H1 (cell line): ENCODE measurements around the gene OTC. TPM values are rescaled to one million over a fixed set of nuclear protein-coding genes. Genes with fewer than 3 reads are reported as not detected.

Experiments used
- CTCF ChIA-PET: fragments of 300-600 bp; sonication (Branson Sonifier 250); formaldehyde crosslinking; loops from one replicate; lab custom pipeline; 2021; ENCODE audit not compliant: partially characterized antibody; lab: Charles Lee
- POLR2A ChIA-PET: fragments of 300-600 bp; sonication (Branson Sonifier 250); formaldehyde crosslinking; loops from one replicate; lab custom pipeline; 2021; ENCODE audit warnings: inconsistent platforms; ENCODE audit not compliant: partially characterized antibody; lab: Charles Lee
- DNase-seq, 2 experiments: peaks; one replicate each; pipeline versions ENCODE4 v3.0.0 to v3.0.0-alpha.2; 2010 to 2022; ENCODE audit warnings: low spot score in 2 of 2, low read depth in 1 of 2, mixed read lengths in 1 of 2
- FAIRE-seq: peaks from 2 replicates; lab custom pipeline; 2011; peaks lifted over from hg19 to GRCh38; lab: Jason Lieb, UNC
- H2AFZ ChIP-seq: 2 replicates; pipeline ENCODE4 v1.8.1; 2012; ENCODE audit warnings: low read length, inconsistent platforms
- H2AK5ac ChIP-seq: 2 replicates; pipeline ENCODE4 v1.6.1; 2013; ENCODE audit warnings: low read depth, low read length
- H2BK120ac ChIP-seq: replicated peaks from 2 replicates; pipeline ENCODE3; 2013; ENCODE audit warnings: low read depth, low read length, inconsistent platforms
- H2BK12ac ChIP-seq: 2 replicates; pipeline ENCODE4 v1.6.1; 2013; ENCODE audit warnings: low read depth, low read length
- H2BK15ac ChIP-seq: 2 replicates; pipeline ENCODE4 v1.6.1; 2013; ENCODE audit warnings: low read length
- H2BK20ac ChIP-seq: 2 replicates; pipeline ENCODE4 v1.6.1; 2013; ENCODE audit warnings: low read length
- H2BK5ac ChIP-seq: 2 replicates; pipeline ENCODE4 v1.6.1; 2013; ENCODE audit warnings: low read depth, low read length
- H3K14ac ChIP-seq: 2 replicates; pipeline ENCODE4 v1.6.1; 2013; ENCODE audit warnings: inconsistent platforms; ENCODE audit not compliant: insufficient read length
- H3K18ac ChIP-seq: 2 replicates; pipeline ENCODE4 v1.6.1; 2013; ENCODE audit warnings: low read length; ENCODE audit errors: extremely low read depth
- H3K23ac ChIP-seq: 2 replicates; pipeline ENCODE4 v1.6.1; 2013; ENCODE audit warnings: inconsistent platforms; ENCODE audit not compliant: insufficient read length
- H3K23me2 ChIP-seq: 2 replicates; pipeline ENCODE4 v1.6.1; 2013; ENCODE audit warnings: low read depth, low read length
- H3K27ac ChIP-seq: 2 replicates; pipeline ENCODE4 v1.6.1; 2011; ENCODE audit warnings: low read depth, low read length, inconsistent platforms
- H3K27me3 ChIP-seq, 4 experiments: replicated peaks in 1 of 4; 1 replicate in 1 of 4; 2 replicates in 3 of 4; pipeline versions ENCODE4 v1.6.1 to v1.8.1; 2011 to 2013; ENCODE audit warnings: low read length in 3 of 4, mild to moderate bottlenecking in 3 of 4, inconsistent platforms in 2 of 4, mixed read lengths in 2 of 4, moderate library complexity in 1 of 4; ENCODE audit not compliant: control insufficient read depth in 3 of 4, insufficient read depth in 3 of 4; ENCODE audit errors: extremely low read depth in 1 of 4
- H3K36me3 ChIP-seq, 4 experiments: 2 replicates each; pipeline versions ENCODE4 v1.6.1 to v1.8.1; 2011 to 2013; ENCODE audit warnings: mild to moderate bottlenecking in 4 of 4, low read length in 3 of 4, moderate library complexity in 2 of 4, control low read depth in 1 of 4, inconsistent platforms in 1 of 4; ENCODE audit not compliant: insufficient read depth in 4 of 4, control insufficient read depth in 2 of 4
- H3K4ac ChIP-seq: replicated peaks from 2 replicates; pipeline ENCODE3; 2013; ENCODE audit warnings: low read length, low read depth, mixed read lengths, inconsistent platforms; ENCODE audit not compliant: insufficient read length
- H3K4me1 ChIP-seq, 4 experiments: replicated peaks in 1 of 4; 1 replicate in 1 of 4; 2 replicates in 3 of 4; pipeline versions ENCODE4 v1.6.1 to v1.8.1; 2011 to 2013; ENCODE audit warnings: low read length in 3 of 4, inconsistent platforms in 2 of 4, mixed read lengths in 1 of 4; ENCODE audit not compliant: insufficient read depth in 4 of 4, control insufficient read depth in 3 of 4
- H3K4me2 ChIP-seq, 2 experiments: 2 replicates each; pipeline versions ENCODE4 v1.6.1 to v1.8.1; 2011 to 2013; ENCODE audit warnings: low read depth in 2 of 2, low read length in 2 of 2, control low read depth in 1 of 2, inconsistent platforms in 1 of 2, mild to moderate bottlenecking in 1 of 2; ENCODE audit not compliant: insufficient read depth in 1 of 2
- H3K4me3 ChIP-seq, 4 experiments: fragments of 200-600, 300-600 bp in 1 of 4; sonication (generic), shearing (Covaris generic), sonication (Bioruptor Twin) in 1 of 4; 2 replicates each; pipeline versions ENCODE4 v1.5.1 to v1.8.1; 2011 to 2016; ENCODE audit warnings: low read length in 4 of 4, low read depth in 3 of 4, control low read depth in 2 of 4, inconsistent platforms in 2 of 4, mild to moderate bottlenecking in 2 of 4, mixed read lengths in 1 of 4, moderate library complexity in 1 of 4; ENCODE audit not compliant: insufficient read depth in 2 of 4; ENCODE audit errors: extremely low read depth in 1 of 4
- H3K56ac ChIP-seq: replicated peaks from 2 replicates; pipeline ENCODE3; 2013; ENCODE audit warnings: low read depth, mild to moderate bottlenecking, mixed read lengths, low read length, inconsistent platforms; ENCODE audit not compliant: insufficient read length
- H3K79me1 ChIP-seq: 2 replicates; pipeline ENCODE4 v1.6.1; 2013; ENCODE audit warnings: low read depth, low read length, control low read depth
- H3K79me2 ChIP-seq, 2 experiments: 2 replicates each; pipeline versions ENCODE4 v1.6.1 to v1.8.1; 2012 to 2013; ENCODE audit warnings: low read length in 2 of 2, mild to moderate bottlenecking in 2 of 2, inconsistent platforms in 1 of 2; ENCODE audit not compliant: insufficient read depth in 2 of 2, control insufficient read depth in 1 of 2
- H3K9ac ChIP-seq, 4 experiments: replicated peaks in 1 of 4; 1 replicate in 1 of 4; 2 replicates in 3 of 4; pipeline versions ENCODE4 v1.6.1 to v1.8.1; 2011 to 2013; ENCODE audit warnings: low read depth in 3 of 4, low read length in 3 of 4, control low read depth in 2 of 4, mild to moderate bottlenecking in 2 of 4, moderate library complexity in 2 of 4, inconsistent platforms in 1 of 4; ENCODE audit errors: extremely low read depth in 1 of 4
- H3K9me3 ChIP-seq, 2 experiments: 2 replicates each; pipeline versions ENCODE4 v1.6.1 to v1.8.1; 2012 to 2013; ENCODE audit warnings: mild to moderate bottlenecking in 2 of 2, moderate library complexity in 2 of 2, control low read depth in 1 of 2, inconsistent platforms in 1 of 2, low read depth in 1 of 2, low read length in 1 of 2, mixed read lengths in 1 of 2; ENCODE audit not compliant: insufficient read depth in 2 of 2
- H4K20me1 ChIP-seq, 2 experiments: replicated peaks in 1 of 2; 2 replicates each; pipeline versions ENCODE3 to v1.8.1; 2011 to 2013; ENCODE audit warnings: inconsistent platforms in 2 of 2, low read length in 2 of 2, mild to moderate bottlenecking in 1 of 2; ENCODE audit not compliant: insufficient read depth in 2 of 2, control insufficient read depth in 1 of 2
- H4K5ac ChIP-seq: 2 replicates; pipeline ENCODE4 v1.6.1; 2013; ENCODE audit warnings: low read length, low read depth, mixed read lengths, inconsistent platforms; ENCODE audit not compliant: insufficient read length
- H4K8ac ChIP-seq: 2 replicates; pipeline ENCODE4 v1.8.0; 2013; ENCODE audit warnings: mild to moderate bottlenecking, moderate library complexity, low read length, inconsistent platforms; ENCODE audit not compliant: insufficient read depth; ENCODE audit errors: extremely low read depth
- H4K91ac ChIP-seq: replicated peaks from 2 replicates; pipeline ENCODE3; 2013; ENCODE audit warnings: low read length, mixed read lengths, inconsistent platforms; ENCODE audit not compliant: insufficient read length
- ASH2L ChIP-seq: fragments of 200-600, 300-600 bp; sonication (generic); IDR thresholded peaks from one replicate; pipeline ENCODE4 v1.7.1; 2017; ENCODE audit warnings: low read length
- CBX5 ChIP-seq: fragments of 300-800, 300-1000 bp; sonication (generic); IDR thresholded peaks from 2 replicates; pipeline ENCODE4 v1.7.1; 2016; ENCODE audit warnings: antibody characterized with exemption, low read length, low read depth
- CEBPB ChIP-seq: IDR thresholded peaks from 2 replicates; pipeline ENCODE4 v1.6.1; 2012; ENCODE audit warnings: low read depth, low read length
- CREB1 ChIP-seq: IDR thresholded peaks from 2 replicates; pipeline ENCODE4 v1.6.1; 2012; ENCODE audit warnings: inconsistent platforms
- EP300 ChIP-seq, 2 experiments: IDR thresholded peaks; 1 replicate in 1 of 2; 2 replicates in 1 of 2; pipeline ENCODE4 v1.6.1; 2011 to 2012; ENCODE audit warnings: low read depth in 2 of 2, low read length in 2 of 2, mild to moderate bottlenecking in 2 of 2, borderline replicate concordance in 1 of 2, inconsistent platforms in 1 of 2, moderate library complexity in 1 of 2
- GABPA ChIP-seq: IDR thresholded peaks from 2 replicates; pipeline ENCODE4 v1.6.1; 2011; ENCODE audit warnings: mild to moderate bottlenecking, low read length, moderate library complexity, borderline replicate concordance; ENCODE audit not compliant: insufficient read depth
- HDAC2 ChIP-seq, 2 experiments: fragments of 300-600 bp in 1 of 2; sonication (generic) in 1 of 2; IDR thresholded peaks; 2 replicates each; pipeline ENCODE4 v1.6.1; 2011 to 2012; ENCODE audit warnings: low read depth in 2 of 2, low read length in 2 of 2, mild to moderate bottlenecking in 2 of 2, moderate library complexity in 2 of 2, borderline replicate concordance in 1 of 2, inconsistent platforms in 1 of 2
- NANOG ChIP-seq: IDR thresholded peaks from 2 replicates; pipeline ENCODE4 v1.6.1; 2011; ENCODE audit warnings: low read length, low read depth, mild to moderate bottlenecking, inconsistent platforms; ENCODE audit not compliant: insufficient read depth, poor library complexity, severe bottlenecking
- NRF1 ChIP-seq: IDR thresholded peaks from 2 replicates; pipeline ENCODE4 v1.6.1; 2011; ENCODE audit warnings: mild to moderate bottlenecking, low read depth, low read length, improper control_type of control experiment
- POLR2AphosphoS5 ChIP-seq: IDR thresholded peaks from 2 replicates; pipeline ENCODE4 v1.6.1; 2011; ENCODE audit warnings: low read depth, low read length
- SUZ12 ChIP-seq: fragments of 200-600 bp; sonication (generic); IDR thresholded peaks from 2 replicates; pipeline ENCODE4 v1.6.1; 2012; ENCODE audit warnings: mild to moderate bottlenecking, inconsistent platforms, low read length, moderate library complexity, mixed read lengths
- YY1 ChIP-seq: IDR thresholded peaks from 2 replicates; pipeline ENCODE4 v1.6.1; 2011; ENCODE audit warnings: low read depth, mild to moderate bottlenecking, low read length
- WGBS, 2 experiments: shearing (Covaris generic) in 1 of 2; methylation state at CpG; one replicate each; pipeline versions ENCODE4 v1.1.6 to v1.1.7; 2013 to 2015; ENCODE audit warnings: low lambda C conversion rate in 2 of 2, mixed read lengths in 2 of 2, inconsistent platforms in 1 of 2, low coverage in 1 of 2, missing lambda C conversion rate in 1 of 2; ENCODE audit not compliant: insufficient replicate concordance in 2 of 2, insufficient coverage in 1 of 2, insufficient read length in 1 of 2; ENCODE audit errors: extremely low coverage in 1 of 2, missing lambda C conversion rate in 1 of 2; 5-methylcytosine and 5-hydroxymethylcytosine counted together
- polyA plus RNA-seq, 7 experiments: library from polyadenylated mRNA; depleted of rRNA in 3 of 7; stranded (reverse) in 5 of 7; unstranded in 2 of 7; fragments of >200 nt in 5 of 7; fragments of 200-250 nt in 2 of 7; gene quantifications; 1 replicate in 5 of 7; 2 replicates in 1 of 7; 4 replicates in 1 of 7; pipeline versions ENCODE4 v1.2.1 to v1.2.3, GENCODE V29; 2011 to 2013; ENCODE audit warnings: missing spikeins in 2 of 7, mixed read lengths in 2 of 7
- total RNA-seq: library from RNA; stranded (reverse); fragmentation: NEBNext Ultra II Directional; extraction: Animal tissue kit (Norgen Biotek cat#: 25700); gene quantifications from 2 replicates; pipeline ENCODE4 v1.2.1, GENCODE V29; 2021
- TF ChIP-seq, protein P1 (sequence below): IDR thresholded peaks from 2 replicates; pipeline ENCODE4 v1.6.1; 2011; ENCODE audit warnings: low read depth, mild to moderate bottlenecking, low read length; ENCODE audit not compliant: insufficient read depth
- TF ChIP-seq, protein P2 (sequence below): IDR thresholded peaks from 2 replicates; pipeline ENCODE4 v1.6.1; 2012; ENCODE audit warnings: inconsistent platforms

OTC gene
- total and polyA plus RNA-seq, 2 of the 8 experiments (the other 6 are each of a cell fraction or from before 2014, with no cell fraction given) = not detected

DNA sequence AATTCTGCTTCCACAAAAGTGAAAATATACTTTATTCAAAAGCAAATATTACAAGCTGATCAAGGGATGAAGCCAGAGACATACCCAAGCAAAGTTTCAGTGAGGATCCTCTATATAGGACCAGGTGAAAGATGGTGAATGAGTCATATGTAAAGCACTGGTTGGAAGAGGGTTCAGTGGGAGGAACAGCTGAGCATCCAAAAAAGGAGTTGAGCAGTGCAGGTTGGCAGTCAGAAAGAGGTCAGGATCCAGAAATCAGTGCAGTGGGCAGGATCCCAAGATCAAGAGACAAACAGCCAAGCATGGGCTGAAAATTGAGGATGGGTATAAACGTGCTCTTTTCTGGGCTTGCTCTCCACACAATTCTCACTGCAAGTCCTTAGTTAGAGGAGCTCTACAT, 30.3 kb downstream of the OTC start:
- Histone ChIP-seq H3K14ac (no peak overlapping the region), H4K8ac (no peak overlapping the region), H3K4me3 (no peak overlapping the region), H3K79me2 (no peaks in the 10 kb centered on the region), H2BK15ac (no peak overlapping the region), H2BK5ac (no peak overlapping the region), H4K5ac (no peak overlapping the region), H3K23ac (no peak overlapping the region), H2AK5ac (no peak overlapping the region), H3K79me1 (no peaks in the 10 kb centered on the region), H2BK20ac (no peak overlapping the region), H3K9me3 (no peaks in the 10 kb centered on the region), H4K91ac (no peak overlapping the region), H3K23me2 (no peaks in the 10 kb centered on the region), H3K56ac (no peak overlapping the region), H3K27me3 (no peaks in the 10 kb centered on the region), H2BK120ac (no peak overlapping the region), H3K36me3 (no peaks in the 10 kb centered on the region), H3K4me2 (no peak overlapping the region), H4K20me1 (no peaks in the 10 kb centered on the region), H3K18ac (no peak overlapping the region), H3K4me1 (no peaks in the 10 kb centered on the region), H2BK12ac (no peak overlapping the region), H3K27ac (no peak overlapping the region), H3K9ac (no peak overlapping the region), H3K4ac (no peak overlapping the region), H2AFZ (no peak overlapping the region)
- no peak for DNase-seq
- no peak for FAIRE-seq
- TF ChIP-seq CEBPB = no peak
- no peak for TF ChIP-seq NRF1
- TF ChIP-seq SUZ12 = no peak
- TF ChIP-seq CBX5 = no peak
- no peak for TF ChIP-seq POLR2AphosphoS5
- TF ChIP-seq ASH2L = no peak
- no peak for TF ChIP-seq HDAC2 (IDR thresholded peaks at IDR 0.05; ENCODE audit: borderline replicate concordance in 1 of 2, low read depth in 2 of 2, low read length in 2 of 2)
- no peak for TF ChIP-seq YY1
- TF ChIP-seq, protein P1, sequence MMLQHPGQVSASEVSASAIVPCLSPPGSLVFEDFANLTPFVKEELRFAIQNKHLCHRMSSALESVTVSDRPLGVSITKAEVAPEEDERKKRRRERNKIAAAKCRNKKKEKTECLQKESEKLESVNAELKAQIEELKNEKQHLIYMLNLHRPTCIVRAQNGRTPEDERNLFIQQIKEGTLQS = no peak
- no peak for TF ChIP-seq NANOG
- TF ChIP-seq GABPA = no peak
- TF ChIP-seq, protein P2, sequence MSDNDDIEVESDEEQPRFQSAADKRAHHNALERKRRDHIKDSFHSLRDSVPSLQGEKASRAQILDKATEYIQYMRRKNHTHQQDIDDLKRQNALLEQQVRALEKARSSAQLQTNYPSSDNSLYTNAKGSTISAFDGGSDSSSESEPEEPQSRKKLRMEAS = no peak
- no peak for TF ChIP-seq CREB1
- TF ChIP-seq EP300 (IDR thresholded peaks at IDR 0.05; ENCODE audit: borderline replicate concordance in 1 of 2, low read depth in 2 of 2, low read length in 2 of 2) = no peak
- ChIA-PET CTCF (no interaction called here), POLR2A (no interaction called here)
- WGBS, 2 experiments = no CpG with 5 or more reads among the region's 1 CpG
